HG03520 (cell line): ENCODE measurements around the gene RGS12.

Source experiments
- ATAC-seq: cut with Tn5 transposase; IDR thresholded peaks from one replicate; pipeline ENCODE4 v1.9.1; 2021; ENCODE audit warnings: mild to moderate bottlenecking, moderate library complexity; ENCODE audit not compliant: unreplicated experiment

The RGS12 gene

GRCh38 chr4:3252831-3253641 lies 39.8 kb upstream of the RGS12 start:
- no peak for ATAC-seq

DNA sequence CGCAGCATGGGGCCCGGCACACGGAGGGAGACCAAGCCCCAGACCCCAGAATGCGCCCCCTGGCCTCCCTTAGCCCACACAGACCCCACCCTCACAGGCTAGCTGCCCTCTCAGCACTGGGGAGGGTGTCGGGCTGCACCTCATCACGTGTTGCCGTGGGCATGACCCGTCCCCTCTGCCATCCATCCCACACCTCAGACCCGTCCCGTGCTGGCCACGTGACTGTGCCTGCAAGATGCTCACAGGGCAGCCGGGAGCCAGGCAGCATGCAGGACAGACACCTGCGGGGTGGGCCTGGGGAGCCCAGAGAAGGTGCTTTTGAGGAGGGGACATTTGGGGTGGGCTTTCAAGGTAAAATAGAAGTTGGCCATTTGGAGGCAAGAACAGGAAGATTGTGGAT lies 39.0 kb upstream of the RGS12 start:
- no peak for ATAC-seq

DNA sequence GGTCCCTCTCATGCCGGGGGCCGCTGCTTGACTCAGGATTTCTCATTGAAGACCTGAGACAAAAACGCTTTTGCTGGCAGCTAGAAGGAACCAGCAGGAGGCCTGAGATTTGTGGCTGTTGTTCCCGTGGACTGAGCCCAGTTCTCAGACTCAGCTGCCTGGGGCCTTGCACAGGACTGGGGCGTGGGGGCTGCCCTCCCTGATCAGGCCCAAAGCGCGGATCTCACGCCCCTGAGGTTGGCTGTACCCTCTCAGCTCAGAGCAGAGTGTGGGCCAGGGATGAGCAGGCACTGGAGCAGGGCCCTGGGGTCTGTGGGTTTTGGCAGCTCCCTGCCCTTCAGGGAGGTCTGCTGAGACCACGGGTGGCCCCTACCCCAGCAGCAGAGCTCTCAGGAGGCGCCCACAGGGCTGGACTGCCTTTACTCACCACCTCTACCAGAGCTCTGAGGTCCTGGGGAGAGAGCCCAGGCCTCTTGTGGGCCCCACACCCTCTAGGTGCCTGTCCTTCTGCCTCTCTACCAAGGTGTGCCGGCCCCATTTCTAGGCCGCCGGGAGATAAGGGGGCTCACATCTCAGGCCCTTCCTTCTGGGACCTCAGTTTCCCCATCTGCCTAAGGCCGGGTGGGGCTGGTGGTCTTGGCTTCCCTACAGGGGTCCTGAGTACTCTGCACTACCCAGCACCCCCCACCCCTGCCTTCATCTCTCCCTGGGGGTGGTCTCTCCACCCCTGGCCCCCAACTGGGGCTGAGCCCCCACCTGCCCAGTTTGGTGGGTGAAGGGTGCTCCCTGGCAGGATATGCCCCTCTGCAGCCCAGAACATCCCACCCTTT lies 38.3 kb upstream of the RGS12 start:
- no peak for ATAC-seq

DNA sequence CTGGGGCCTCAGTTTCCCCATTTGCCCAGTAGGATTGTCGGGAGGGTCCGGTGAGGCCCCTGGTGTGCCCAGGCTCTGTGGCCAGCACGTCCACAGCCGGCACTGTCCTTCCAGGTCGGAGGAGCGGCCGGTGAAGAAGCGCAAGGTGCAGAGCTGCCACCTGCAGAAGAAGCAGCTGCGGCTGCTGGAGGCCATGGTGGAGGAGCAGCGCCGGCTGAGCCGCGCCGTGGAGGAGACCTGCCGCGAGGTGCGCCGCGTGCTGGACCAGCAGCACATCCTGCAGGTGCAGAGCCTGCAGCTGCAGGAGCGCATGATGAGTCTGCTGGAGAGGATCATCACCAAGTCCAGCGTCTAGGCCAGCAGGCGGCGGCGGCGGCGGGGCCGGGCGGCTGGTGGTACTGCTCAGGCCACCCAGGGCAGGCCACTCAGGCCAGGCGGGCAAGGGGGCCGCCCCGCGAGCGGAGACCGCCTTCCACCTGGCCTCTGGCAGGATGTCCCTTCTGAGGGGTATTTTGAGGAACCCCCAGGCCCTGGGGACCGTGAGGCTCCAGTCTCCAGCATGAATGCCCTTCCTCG lies 37.1 kb upstream of the RGS12 start:
- no peak for ATAC-seq

- ATAC-seq = no peak
Observed at GRCh38 chr4:3256230-3257102, 36.4 kb upstream of the RGS12 start.

- no peak for ATAC-seq
Observed at GRCh38 chr4:3257103-3257555, 35.7 kb upstream of the RGS12 start.

GRCh38 chr4:3257556-3258482 lies 35.0 kb upstream of the RGS12 start:
- ATAC-seq = no peak

GRCh38 chr4:3261411-3262207 lies 31.2 kb upstream of the RGS12 start:
- no peak for ATAC-seq

- ATAC-seq = no peak
Observed at GRCh38 chr4:3262208-3263052, 30.4 kb upstream of the RGS12 start.

DNA sequence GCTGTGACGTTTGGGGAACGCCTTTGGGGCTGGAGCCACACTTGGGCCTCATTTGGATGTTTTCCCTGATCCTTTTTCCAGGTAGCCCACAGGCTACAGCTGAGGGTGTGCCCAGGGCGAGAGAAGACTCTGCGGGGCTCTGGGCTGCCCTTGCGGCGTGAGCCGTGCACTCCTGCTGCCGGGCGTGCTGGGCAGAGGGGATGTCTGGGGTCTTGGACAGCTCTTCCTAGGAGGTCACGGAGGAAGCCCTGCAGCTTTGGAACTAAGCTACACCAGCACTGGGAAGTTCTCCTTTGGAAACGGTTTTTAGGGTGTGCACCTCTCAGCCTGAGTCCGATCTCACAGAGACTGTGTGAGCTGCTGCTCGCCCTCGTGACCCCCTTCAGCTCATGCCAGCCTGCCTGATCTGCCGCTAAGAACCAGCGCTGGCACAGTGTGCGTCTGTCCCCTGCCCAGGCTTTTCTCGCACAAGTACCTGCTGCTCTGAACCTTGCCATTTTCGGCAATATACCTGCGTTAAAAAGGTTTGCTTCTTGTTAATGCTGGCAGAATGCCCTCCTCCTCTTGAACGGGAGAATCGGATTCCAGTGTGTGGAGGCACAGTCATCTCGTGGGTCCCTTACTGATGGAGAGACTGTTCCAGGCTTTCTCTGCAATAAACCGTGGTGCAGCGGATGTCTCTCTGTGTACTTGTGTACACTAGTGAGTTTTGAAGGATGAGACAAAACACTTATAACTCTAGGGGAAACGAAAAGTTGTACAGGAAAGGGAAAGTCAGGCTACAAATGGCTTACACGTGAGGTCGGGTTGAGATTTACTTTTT lies 29.6 kb upstream of the RGS12 start:
- ATAC-seq = no peak

- ATAC-seq = no peak
Observed at GRCh38 chr4:3263876-3264193, 29.0 kb upstream of the RGS12 start.

DNA sequence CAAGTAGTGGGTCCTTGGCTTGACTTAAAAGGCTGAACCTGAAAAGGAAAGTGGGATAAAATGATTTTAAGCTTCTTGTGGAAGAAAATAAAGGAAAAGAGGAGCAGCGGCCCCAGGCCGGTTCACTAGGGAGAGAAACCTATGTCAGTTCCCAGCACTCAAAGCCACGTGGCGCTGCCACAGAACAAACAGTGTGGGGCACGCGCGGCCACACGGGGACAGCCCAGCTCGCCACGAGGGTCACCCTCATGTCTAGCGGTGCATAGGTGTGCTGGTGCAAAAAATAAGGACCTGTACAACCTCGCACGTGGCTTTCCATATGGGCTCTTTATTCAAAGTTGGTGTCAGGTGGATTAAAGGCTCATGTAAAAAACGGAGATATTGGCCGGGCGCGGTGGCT lies 26.7 kb upstream of the RGS12 start:
- no peak for ATAC-seq

GRCh38 chr4:3267576-3268394 lies 25.0 kb upstream of the RGS12 start:
- no peak for ATAC-seq

- no peak for ATAC-seq
Observed at GRCh38 chr4:3268395-3269104, 24.3 kb upstream of the RGS12 start.

DNA sequence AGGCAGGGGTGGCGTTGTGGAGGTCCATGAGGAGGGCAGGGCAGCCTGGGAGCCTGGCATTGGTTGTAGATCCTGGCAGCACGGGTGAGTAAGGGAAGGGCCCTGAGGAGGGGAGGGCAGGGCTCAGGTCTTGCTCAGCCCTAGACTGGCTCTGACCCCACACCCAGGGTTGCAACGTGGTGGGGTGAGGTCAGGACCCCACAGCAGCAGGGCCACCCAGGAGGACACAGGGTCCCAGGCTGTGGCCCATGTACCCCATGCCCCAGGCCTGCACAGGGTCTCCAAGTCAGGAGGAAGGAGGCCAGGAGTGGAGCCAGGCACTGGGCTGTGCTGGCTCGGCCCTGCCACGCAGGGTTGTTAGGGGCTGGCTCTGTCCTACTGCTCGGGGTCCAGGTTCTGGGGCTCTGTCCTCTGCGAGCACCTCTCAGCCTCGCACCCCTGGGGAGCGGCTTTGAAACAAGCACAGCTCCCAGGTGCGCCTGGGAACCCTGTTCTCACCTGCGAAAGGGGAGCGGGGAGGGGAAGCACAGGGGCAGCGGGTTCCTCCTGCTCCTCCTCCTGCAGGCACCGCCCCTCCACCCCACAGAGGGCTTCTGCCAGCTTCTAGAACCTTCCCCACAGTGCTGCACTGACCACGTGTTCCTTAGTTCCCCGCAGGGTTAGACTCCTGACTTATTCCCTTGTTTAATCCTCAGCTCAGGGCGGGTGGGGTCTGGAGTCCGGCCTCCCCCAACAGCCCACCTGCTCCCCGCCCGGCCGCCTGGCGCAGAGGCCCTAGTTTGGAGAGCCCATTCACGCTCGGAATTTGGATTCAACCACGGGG lies 23.5 kb upstream of the RGS12 start:
- no peak for ATAC-seq
